GM23338 (cell line): ENCODE results near the gene KCNN2. TPM values are rescaled to one million over a fixed set of nuclear protein-coding genes. Genes with fewer than 3 reads are reported as not detected.

Experiments
- ATAC-seq: fragments of 200-7000 bp; cut with Tn5 transposase; 3 replicates; pipeline ENCODE4 v1.9.1; 2020
- DNase-seq: peaks from one replicate; pipeline ENCODE4 v3.0.0-alpha.2; 2015; ENCODE audit warnings: low spot score
- H2AFZ ChIP-seq: fragments of 200-600 bp; sonication (generic); 2 replicates; pipeline ENCODE4 v1.8.0; 2016; ENCODE audit warnings: antibody characterized with exemption, mild to moderate bottlenecking, moderate library complexity
- H3F3A ChIP-seq: fragments of 200-600 bp; sonication (generic); replicated peaks from 2 replicates; pipeline ENCODE4 v1.8.0; 2017; ENCODE audit warnings: antibody characterized with exemption, mixed run types, low read depth
- H3K27ac ChIP-seq: fragments of 200-600 bp; sonication (generic); 2 replicates; pipeline ENCODE4 v1.6.1; 2016; ENCODE audit warnings: low read depth
- H3K27me3 ChIP-seq: fragments of 200-600 bp; sonication (generic); 2 replicates; pipeline ENCODE4 v1.8.0; 2016; ENCODE audit warnings: mild to moderate bottlenecking, mixed run types, moderate library complexity; ENCODE audit not compliant: insufficient read depth
- H3K36me3 ChIP-seq: fragments of 200-600 bp; sonication (generic); 2 replicates; pipeline ENCODE4 v1.8.0; 2016; ENCODE audit warnings: mild to moderate bottlenecking; ENCODE audit not compliant: insufficient read depth
- H3K4me1 ChIP-seq: fragments of 200-600 bp; sonication (generic); 2 replicates; pipeline ENCODE4 v1.8.0; 2016; ENCODE audit warnings: mild to moderate bottlenecking, moderate library complexity; ENCODE audit not compliant: insufficient read depth
- H3K4me2 ChIP-seq: fragments of 200-600 bp; sonication (generic); 2 replicates; pipeline ENCODE4 v1.7.1; 2017; ENCODE audit warnings: mixed run types
- H3K4me3 ChIP-seq: fragments of 200-600 bp; sonication (generic); 2 replicates; pipeline ENCODE4 v1.6.1; 2016; ENCODE audit warnings: mixed run types
- H3K79me2 ChIP-seq: fragments of 200-600 bp; sonication (generic); replicated peaks from 2 replicates; pipeline ENCODE4 v1.8.0; 2017; ENCODE audit warnings: mild to moderate bottlenecking; ENCODE audit not compliant: insufficient read depth
- H3K9me2 ChIP-seq: fragments of 200-600 bp; sonication (generic); 2 replicates; pipeline ENCODE4 v1.8.0; 2017; ENCODE audit not compliant: insufficient read depth
- H4K20me1 ChIP-seq: fragments of 200-600 bp; sonication (generic); replicated peaks from 2 replicates; pipeline ENCODE4 v1.8.0; 2017; ENCODE audit warnings: mild to moderate bottlenecking; ENCODE audit not compliant: insufficient read depth
- H3K27ac Mint-ChIP-seq: 2 replicates; pipeline ENCODE4 v1.8.0; 2020; ENCODE audit warnings: inconsistent platforms, mild to moderate bottlenecking, moderate library complexity, mixed read lengths
- H3K27me3 Mint-ChIP-seq: 3 replicates; pipeline ENCODE4 v1.8.0; 2022; ENCODE audit warnings: low read depth, mild to moderate bottlenecking, moderate library complexity, mixed read lengths, inconsistent platforms; ENCODE audit not compliant: insufficient read depth, poor library complexity
- H3K36me3 Mint-ChIP-seq: 3 replicates; pipeline ENCODE4 v1.8.0; 2021; ENCODE audit warnings: low read depth, mild to moderate bottlenecking, inconsistent platforms, moderate library complexity, mixed read lengths
- H3K4me1 Mint-ChIP-seq: 3 replicates; pipeline ENCODE4 v1.8.0; 2020; ENCODE audit warnings: mild to moderate bottlenecking, inconsistent platforms, mixed read lengths
- H3K4me3 Mint-ChIP-seq: 3 replicates; pipeline ENCODE4 v1.8.0; 2021; ENCODE audit warnings: moderate library complexity, mild to moderate bottlenecking, inconsistent platforms, mixed read lengths
- H3K9me3 Mint-ChIP-seq: 3 replicates; pipeline ENCODE4 v1.8.0; 2020; ENCODE audit warnings: moderate library complexity, mild to moderate bottlenecking, inconsistent platforms, mixed read lengths
- CREB1 ChIP-seq: fragments of 250-450 bp; sonication (Bioruptor Pico); IDR thresholded peaks from 2 replicates; pipeline ENCODE4 v1.5.0; 2020; ENCODE audit warnings: low read depth, mild to moderate bottlenecking, moderate library complexity
- ETS1 ChIP-seq: IDR thresholded peaks from 2 replicates; pipeline ENCODE4 v1.6.1; 2016; ENCODE audit warnings: antibody characterized with exemption
- EZH2 ChIP-seq: fragments of 200-600 bp; sonication (generic); IDR thresholded peaks from one replicate; pipeline ENCODE4 v1.8.0; 2017; ENCODE audit warnings: antibody characterized with exemption, mild to moderate bottlenecking, low read depth; ENCODE audit not compliant: unreplicated experiment
- EZH2phosphoT487 ChIP-seq: fragments of 200-600 bp; sonication (generic); IDR thresholded peaks from one replicate; pipeline ENCODE4 v1.8.1; 2018; ENCODE audit warnings: antibody characterized with exemption; ENCODE audit not compliant: unreplicated experiment
- JUNB ChIP-seq: IDR thresholded peaks from one replicate; pipeline ENCODE4 v1.6.1; 2016; ENCODE audit warnings: antibody characterized with exemption; ENCODE audit not compliant: unreplicated experiment
- NANOG ChIP-seq: IDR thresholded peaks from 2 replicates; pipeline ENCODE4 v1.6.1; 2016; ENCODE audit warnings: antibody characterized with exemption, borderline replicate concordance
- POLR2AphosphoS5 ChIP-seq: IDR thresholded peaks from 2 replicates; pipeline ENCODE4 v1.6.1; 2016; ENCODE audit warnings: antibody characterized with exemption, low read depth
- STAT1 ChIP-seq: IDR thresholded peaks from one replicate; pipeline ENCODE4 v1.6.1; 2016; ENCODE audit warnings: antibody characterized with exemption; ENCODE audit not compliant: unreplicated experiment
- ZNF114 ChIP-seq: fragments of 250-450 bp; sonication (Bioruptor Pico); IDR thresholded peaks from 2 replicates; pipeline ENCODE4 v1.5.0; 2020; ENCODE audit warnings: mild to moderate bottlenecking, moderate library complexity
- ZNF331 ChIP-seq: fragments of 250-450 bp; sonication (Bioruptor Pico); IDR thresholded peaks from 2 replicates; pipeline ENCODE4 v1.5.0; 2020; ENCODE audit warnings: low read depth, mild to moderate bottlenecking, moderate library complexity
- ZNF462 ChIP-seq: fragments of 250-450 bp; sonication (Bioruptor Pico); IDR thresholded peaks from 2 replicates; pipeline ENCODE4 v1.5.0; 2020; ENCODE audit warnings: mild to moderate bottlenecking, moderate library complexity
- polyA plus RNA-seq: library from polyadenylated mRNA; unstranded; fragments of >200 nt; fragmentation: Nextera tagmentation; extraction: Ambion mirVana; gene quantifications from 2 replicates; pipeline ENCODE4 v1.2.1, GENCODE V29; 2016
- total RNA-seq: library from RNA; depleted of rRNA; stranded (reverse); fragments of >200 nt; shearing (Covaris generic); gene quantifications from 2 replicates; pipeline ENCODE4 v1.2.3, GENCODE V29; 2014
- TF ChIP-seq, protein P1 (sequence below), 2 experiments: fragments of 200-600 bp in 1 of 2; sonication (generic) in 1 of 2; conservative IDR thresholded peaks; 2 replicates each; pipeline versions ENCODE4 v1.5.1 to v1.6.1; 2016 to 2017; ENCODE audit warnings: antibody characterized with exemption in 2 of 2, low read depth in 2 of 2, mild to moderate bottlenecking in 2 of 2, moderate library complexity in 1 of 2
- TF ChIP-seq, protein P2 (sequence below): IDR thresholded peaks from one replicate; pipeline ENCODE4 v1.6.1; 2018; ENCODE audit warnings: antibody characterized with exemption; ENCODE audit not compliant: unreplicated experiment

Gene KCNN2
- total and polyA plus RNA-seq, 2 experiments from 2014 or later, result 14.7 to 15.9 TPM

DNA sequence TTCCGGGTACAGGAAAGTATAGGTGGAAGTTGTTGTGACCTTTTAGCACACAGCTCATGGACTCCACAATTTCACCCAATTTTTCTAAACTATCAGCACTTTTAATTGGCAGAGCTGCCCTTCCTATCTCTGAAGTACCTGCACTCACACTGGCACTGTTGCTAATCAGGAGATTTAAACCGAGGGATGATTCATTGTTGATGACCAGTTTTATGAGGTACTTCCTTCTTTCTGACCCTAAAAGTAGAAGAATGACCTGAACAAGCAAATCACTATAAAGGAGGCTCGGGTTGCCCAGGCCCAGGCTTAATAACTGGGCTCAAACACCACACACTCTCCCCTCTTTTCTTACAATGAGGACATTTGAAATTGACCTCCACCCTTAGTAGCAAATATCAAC is 105.9 kb downstream of the KCNN2 start:
- Histone ChIP-seq H3K4me2 (no peak overlapping the region), H3F3A (no peaks in the 10 kb centered on the region), H2AFZ (no peak overlapping the region), H3K27me3 (no peaks in the 10 kb centered on the region), H3K79me2 (peaks cover 6% of the 10 kb centered on the region), H4K20me1 (no peaks in the 10 kb centered on the region), H3K27ac (no peak overlapping the region), H3K4me1 (no peaks in the 10 kb centered on the region), H3K9me2 (no peaks in the 10 kb centered on the region), H3K36me3 (no peaks in the 10 kb centered on the region), H3K4me3 (no peak overlapping the region)
- no peak for ATAC-seq
- Mint-ChIP-seq H3K9me3 (no peaks in the 10 kb centered on the region), H3K4me3 (no peak overlapping the region), H3K27ac (peak overlapping the region; percentile 60; the same call in 1 of the 2 replicates), H3K4me1 (peaks cover 16% of the 10 kb centered on the region), H3K27me3 (peaks cover 2% of the 10 kb centered on the region), H3K36me3 (peaks cover 5% of the 10 kb centered on the region; the same call in 2 of the 3 replicates)
- DNase-seq, result no peak
- no peak for TF ChIP-seq EZH2phosphoT487
- no peak for TF ChIP-seq ZNF114 (CRISPR knock-in tag)
- no peak for TF ChIP-seq EZH2
- TF ChIP-seq ZNF331 (CRISPR knock-in tag), result no peak
- TF ChIP-seq, protein P1, sequence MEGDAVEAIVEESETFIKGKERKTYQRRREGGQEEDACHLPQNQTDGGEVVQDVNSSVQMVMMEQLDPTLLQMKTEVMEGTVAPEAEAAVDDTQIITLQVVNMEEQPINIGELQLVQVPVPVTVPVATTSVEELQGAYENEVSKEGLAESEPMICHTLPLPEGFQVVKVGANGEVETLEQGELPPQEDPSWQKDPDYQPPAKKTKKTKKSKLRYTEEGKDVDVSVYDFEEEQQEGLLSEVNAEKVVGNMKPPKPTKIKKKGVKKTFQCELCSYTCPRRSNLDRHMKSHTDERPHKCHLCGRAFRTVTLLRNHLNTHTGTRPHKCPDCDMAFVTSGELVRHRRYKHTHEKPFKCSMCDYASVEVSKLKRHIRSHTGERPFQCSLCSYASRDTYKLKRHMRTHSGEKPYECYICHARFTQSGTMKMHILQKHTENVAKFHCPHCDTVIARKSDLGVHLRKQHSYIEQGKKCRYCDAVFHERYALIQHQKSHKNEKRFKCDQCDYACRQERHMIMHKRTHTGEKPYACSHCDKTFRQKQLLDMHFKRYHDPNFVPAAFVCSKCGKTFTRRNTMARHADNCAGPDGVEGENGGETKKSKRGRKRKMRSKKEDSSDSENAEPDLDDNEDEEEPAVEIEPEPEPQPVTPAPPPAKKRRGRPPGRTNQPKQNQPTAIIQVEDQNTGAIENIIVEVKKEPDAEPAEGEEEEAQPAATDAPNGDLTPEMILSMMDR (conservative IDR thresholded peaks at IDR 0.05; ENCODE audit: low read depth in 2 of 2), result no peak
- no peak for TF ChIP-seq STAT1
- no peak for TF ChIP-seq ETS1
- TF ChIP-seq CREB1, result no peak
- TF ChIP-seq JUNB, result no peak
- TF ChIP-seq ZNF462 (CRISPR knock-in tag), result no peak
- no peak for TF ChIP-seq NANOG
- TF ChIP-seq POLR2AphosphoS5, result no peak
- TF ChIP-seq, protein P2, sequence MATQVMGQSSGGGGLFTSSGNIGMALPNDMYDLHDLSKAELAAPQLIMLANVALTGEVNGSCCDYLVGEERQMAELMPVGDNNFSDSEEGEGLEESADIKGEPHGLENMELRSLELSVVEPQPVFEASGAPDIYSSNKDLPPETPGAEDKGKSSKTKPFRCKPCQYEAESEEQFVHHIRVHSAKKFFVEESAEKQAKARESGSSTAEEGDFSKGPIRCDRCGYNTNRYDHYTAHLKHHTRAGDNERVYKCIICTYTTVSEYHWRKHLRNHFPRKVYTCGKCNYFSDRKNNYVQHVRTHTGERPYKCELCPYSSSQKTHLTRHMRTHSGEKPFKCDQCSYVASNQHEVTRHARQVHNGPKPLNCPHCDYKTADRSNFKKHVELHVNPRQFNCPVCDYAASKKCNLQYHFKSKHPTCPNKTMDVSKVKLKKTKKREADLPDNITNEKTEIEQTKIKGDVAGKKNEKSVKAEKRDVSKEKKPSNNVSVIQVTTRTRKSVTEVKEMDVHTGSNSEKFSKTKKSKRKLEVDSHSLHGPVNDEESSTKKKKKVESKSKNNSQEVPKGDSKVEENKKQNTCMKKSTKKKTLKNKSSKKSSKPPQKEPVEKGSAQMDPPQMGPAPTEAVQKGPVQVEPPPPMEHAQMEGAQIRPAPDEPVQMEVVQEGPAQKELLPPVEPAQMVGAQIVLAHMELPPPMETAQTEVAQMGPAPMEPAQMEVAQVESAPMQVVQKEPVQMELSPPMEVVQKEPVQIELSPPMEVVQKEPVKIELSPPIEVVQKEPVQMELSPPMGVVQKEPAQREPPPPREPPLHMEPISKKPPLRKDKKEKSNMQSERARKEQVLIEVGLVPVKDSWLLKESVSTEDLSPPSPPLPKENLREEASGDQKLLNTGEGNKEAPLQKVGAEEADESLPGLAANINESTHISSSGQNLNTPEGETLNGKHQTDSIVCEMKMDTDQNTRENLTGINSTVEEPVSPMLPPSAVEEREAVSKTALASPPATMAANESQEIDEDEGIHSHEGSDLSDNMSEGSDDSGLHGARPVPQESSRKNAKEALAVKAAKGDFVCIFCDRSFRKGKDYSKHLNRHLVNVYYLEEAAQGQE, result no peak
